ENCODE measurements around the gene ADAMTS9. TPM values are rescaled to one million over a fixed set of nuclear protein-coding genes. Genes with fewer than 3 reads are reported as not detected.

ADAMTS9 gene
- total RNA-seq, 4 donors from 2014 or later, result 6.3 to 20.1 (median 13.0) TPM

GRCh38 chr3:64496786-64497490 is 190.9 kb downstream of the ADAMTS9 start:
- no peaks in the 10 kb centered on the region for H3K36me3 ChIP-seq
- TF ChIP-seq CTCF (IDR thresholded peaks at IDR 0.05) (no peak), POLR2AphosphoS5 (IDR thresholded peaks at IDR 0.05) (no peak), EP300 (IDR thresholded peaks at IDR 0.05; ENCODE audit: low read depth) (no peak), POLR2A (IDR thresholded peaks at IDR 0.05) (no peak)
- peaks cover 0 to 3% (median 0%) of the 10 kb centered on the region in 4 donors for H3K4me1 ChIP-seq
- 95% methylated on average over 5 of the region's 5 CpGs; no CpG with 5 or more reads in 1 of the 2 donors for WGBS, 2 donors (ENCODE audit: low coverage in 1 of 2)
- in situ Hi-C loops (cut with MboI; ENCODE audit: low pct_ligation_motif_present in 1 of 4, low pct_unique_long_range_greater_than_20kb in 1 of 4, low sequenced_read_pairs in 3 of 4), result no loop called here
- H3K9me3 ChIP-seq, result no peaks in the 10 kb centered on the region
- intact Hi-C loops (cut with DNase I; ENCODE audit: low total_unique reads), result no loop called here
- H3K4me3 ChIP-seq, result no peak overlapping the region
- no peak for DNase-seq
- H3K27ac ChIP-seq, result no peak overlapping the region
- no peaks in the 10 kb centered on the region for H3K27me3 ChIP-seq

- intact Hi-C loops (cut with DNase I; ENCODE audit: low total_unique reads), result no loop called here
- no peak for TF ChIP-seq EP300 (IDR thresholded peaks at IDR 0.05; ENCODE audit: low read depth)
- no peak for TF ChIP-seq POLR2AphosphoS5 (IDR thresholded peaks at IDR 0.05)
- TF ChIP-seq POLR2A (IDR thresholded peaks at IDR 0.05), result no peak
- TF ChIP-seq CTCF (IDR thresholded peaks at IDR 0.05), result no peak
- 88 to 97% methylated on average over 2 of the region's 2 CpGs for WGBS, 2 donors (ENCODE audit: low coverage in 1 of 2)
- H3K4me1 ChIP-seq, result no peaks in the 10 kb centered on the region
- H3K36me3 ChIP-seq, result no peaks in the 10 kb centered on the region
- H3K27ac ChIP-seq, result no peak overlapping the region
- H3K27me3 ChIP-seq, result no peaks in the 10 kb centered on the region
- H3K9me3 ChIP-seq, result no peaks in the 10 kb centered on the region
- no peak for DNase-seq
- in situ Hi-C loops (cut with MboI; ENCODE audit: low pct_ligation_motif_present in 1 of 4, low pct_unique_long_range_greater_than_20kb in 1 of 4, low sequenced_read_pairs in 3 of 4), result no loop called here
- no peak overlapping the region for H3K4me3 ChIP-seq
Measured at GRCh38 chr3:64495781-64496334, 191.9 kb downstream of the ADAMTS9 start.

GRCh38 chr3:64495121-64495780 is 192.5 kb downstream of the ADAMTS9 start:
- in situ Hi-C loops (cut with MboI; ENCODE audit: low pct_ligation_motif_present in 1 of 4, low pct_unique_long_range_greater_than_20kb in 1 of 4, low sequenced_read_pairs in 3 of 4), result no loop called here
- H3K27me3 ChIP-seq, result no peaks in the 10 kb centered on the region
- WGBS, 2 donors (ENCODE audit: low coverage in 1 of 2), result 66 to 69% methylated on average over 2 to 4 of the region's 4 CpGs
- H3K4me1 ChIP-seq, result no peaks in the 10 kb centered on the region
- no peaks in the 10 kb centered on the region for H3K9me3 ChIP-seq
- no peak overlapping the region for H3K27ac ChIP-seq
- no peak overlapping the region for H3K4me3 ChIP-seq
- intact Hi-C loops (cut with DNase I; ENCODE audit: low total_unique reads), result no loop called here
- TF ChIP-seq CTCF (IDR thresholded peaks at IDR 0.05), result no peak
- no peak for TF ChIP-seq EP300 (IDR thresholded peaks at IDR 0.05; ENCODE audit: low read depth)
- no peak for TF ChIP-seq POLR2AphosphoS5 (IDR thresholded peaks at IDR 0.05)
- no peak for TF ChIP-seq POLR2A (IDR thresholded peaks at IDR 0.05)
- DNase-seq, result no peak
- H3K36me3 ChIP-seq, result no peaks in the 10 kb centered on the region

- no peak overlapping the region for H3K4me3 ChIP-seq
- intact Hi-C loops (cut with DNase I; ENCODE audit: low total_unique reads) (no loop called here), in situ Hi-C loops (cut with MboI; ENCODE audit: low pct_ligation_motif_present in 1 of 4, low pct_unique_long_range_greater_than_20kb in 1 of 4, low sequenced_read_pairs in 3 of 4) (no loop called here)
- H3K9me3 ChIP-seq, result no peaks in the 10 kb centered on the region
- peaks cover 0 to under 1% (median under 1%) of the 10 kb centered on the region in 4 donors for H3K4me1 ChIP-seq
- TF ChIP-seq POLR2A (IDR thresholded peaks at IDR 0.05) (no peak), POLR2AphosphoS5 (IDR thresholded peaks at IDR 0.05) (no peak), CTCF (IDR thresholded peaks at IDR 0.05) (no peak), EP300 (IDR thresholded peaks at IDR 0.05; ENCODE audit: low read depth) (no peak)
- H3K27ac ChIP-seq, result no peak overlapping the region
- no peaks in the 10 kb centered on the region for H3K27me3 ChIP-seq
- no peak for DNase-seq
- WGBS, 2 donors (ENCODE audit: low coverage in 1 of 2), result 80 to 86% methylated on average over 2 of the region's 2 CpGs
- no peaks in the 10 kb centered on the region for H3K36me3 ChIP-seq
Measured at GRCh38 chr3:64494526-64494925, 193.3 kb downstream of the ADAMTS9 start.
